Activated effector memory CD4-positive, alpha-beta T cell treated with anti-CD3 and anti-CD28 coated beads, Interleukin-2, amount 50 U/mL, for 16 hours (primary cell): ENCODE data around the gene EXD3.
"Not testable (repeated sequence)": the region's sequence is repeated elsewhere in the genome, so short reads cannot be mapped to it uniquely, and the experiment has no call there.

Source experiments
- DNase-seq: peaks from one replicate; pipeline ENCODE4 v3.0.0-alpha.2; 2020

EXD3 gene

GRCh38 chr9:137355761-137356365, 67.1 kb downstream of the EXD3 start:
- DNase-seq = no peak

GRCh38 chr9:137354845-137355760, 67.9 kb downstream of the EXD3 start:
- no peak for DNase-seq

- no peak for DNase-seq
These were observed 68.7 kb downstream of the EXD3 start for GRCh38 chr9:137354153-137354844.

DNA sequence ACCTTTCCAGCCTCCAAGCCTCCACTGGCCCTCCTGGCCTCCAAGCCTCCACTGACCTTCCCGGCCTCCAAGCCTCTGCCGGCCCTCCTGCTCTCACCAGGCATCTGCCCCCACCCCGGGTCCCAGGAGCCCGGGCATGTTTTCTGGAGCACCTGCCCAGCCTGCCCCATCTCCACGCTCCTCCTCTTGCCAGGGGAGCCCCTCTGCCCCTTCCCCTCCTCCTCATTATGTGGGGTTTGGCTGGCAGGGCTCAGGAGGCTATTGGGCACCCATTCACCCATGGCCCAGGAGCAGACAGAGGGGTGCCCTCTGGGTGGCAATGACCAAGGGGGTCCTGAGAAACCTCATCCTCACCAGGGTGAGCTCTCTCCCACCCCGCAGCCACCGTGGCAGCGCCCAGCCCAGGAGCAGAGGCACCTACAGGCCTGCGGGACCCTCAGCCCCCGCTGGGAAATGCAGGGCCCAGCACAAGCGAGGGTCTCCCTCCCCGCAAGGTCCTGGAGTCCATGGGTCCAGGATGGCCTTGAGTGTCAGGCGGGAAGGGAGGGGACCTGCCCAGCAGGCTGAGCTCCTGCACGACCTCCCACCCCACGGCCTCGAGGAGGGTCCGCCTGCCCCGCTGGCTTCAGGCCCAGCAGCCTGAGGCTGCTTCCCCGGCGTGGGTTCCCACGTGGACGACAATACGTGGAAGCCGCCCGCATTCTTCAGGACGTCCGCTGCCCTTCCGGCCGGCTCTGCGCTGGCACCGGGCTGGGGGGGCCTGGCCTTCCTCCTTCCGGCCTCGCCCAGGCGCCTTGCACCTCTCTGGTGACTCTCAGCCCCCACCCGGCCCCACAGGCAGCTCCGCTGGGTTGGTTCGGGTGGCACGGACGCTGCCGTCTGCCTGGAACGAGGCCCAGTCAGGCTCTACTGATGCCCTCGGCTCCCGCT, 69.5 kb downstream of the EXD3 start:
- no peak for DNase-seq

- no peak for DNase-seq
These were observed 70.3 kb downstream of the EXD3 start for GRCh38 chr9:137352511-137353222.

- DNase-seq = no peak
These were observed 71.0 kb downstream of the EXD3 start for GRCh38 chr9:137351781-137352501.

GRCh38 chr9:137350696-137351584, 72.0 kb downstream of the EXD3 start:
- DNase-seq = no peak

GRCh38 chr9:137349471-137350033, 73.4 kb downstream of the EXD3 start:
- no peak for DNase-seq

DNA sequence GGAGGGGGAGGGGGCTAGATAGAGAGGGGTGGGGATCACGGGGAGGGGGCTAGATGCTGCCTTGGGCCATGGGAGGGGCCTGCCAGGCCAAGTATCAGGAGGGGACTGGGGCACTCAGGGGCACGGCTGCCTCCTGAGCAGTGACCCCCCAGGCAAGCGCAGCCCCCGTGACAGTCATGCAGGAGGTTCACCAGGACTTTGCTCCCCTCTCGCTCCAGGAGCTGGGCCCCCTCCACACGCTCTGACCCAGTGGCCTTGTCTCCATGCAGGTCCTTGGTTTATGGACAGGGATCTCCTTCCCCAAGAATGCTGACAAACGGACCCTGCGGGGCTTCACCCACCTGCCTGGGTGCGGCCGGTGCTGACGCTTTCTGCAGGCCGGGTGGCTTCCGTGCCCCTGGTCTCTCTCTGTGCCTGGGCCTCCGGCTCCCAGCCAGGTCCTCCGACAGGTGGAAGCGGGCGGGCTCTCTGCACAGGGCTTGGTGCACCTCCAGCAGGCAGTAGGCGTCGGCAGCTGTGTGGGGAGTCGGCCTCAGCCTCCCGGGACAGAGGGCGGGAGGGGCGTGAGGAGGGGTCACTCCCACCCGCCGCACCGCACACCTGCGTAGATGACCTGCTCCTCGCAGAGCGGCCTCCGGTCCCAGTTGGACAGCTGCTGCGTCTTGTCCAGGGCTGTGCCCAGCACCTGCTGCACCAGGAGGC, 74.0 kb downstream of the EXD3 start:
- DNase-seq = no peak

GRCh38 chr9:137347928-137348327, 75.0 kb downstream of the EXD3 start:
- DNase-seq = no peak

DNA sequence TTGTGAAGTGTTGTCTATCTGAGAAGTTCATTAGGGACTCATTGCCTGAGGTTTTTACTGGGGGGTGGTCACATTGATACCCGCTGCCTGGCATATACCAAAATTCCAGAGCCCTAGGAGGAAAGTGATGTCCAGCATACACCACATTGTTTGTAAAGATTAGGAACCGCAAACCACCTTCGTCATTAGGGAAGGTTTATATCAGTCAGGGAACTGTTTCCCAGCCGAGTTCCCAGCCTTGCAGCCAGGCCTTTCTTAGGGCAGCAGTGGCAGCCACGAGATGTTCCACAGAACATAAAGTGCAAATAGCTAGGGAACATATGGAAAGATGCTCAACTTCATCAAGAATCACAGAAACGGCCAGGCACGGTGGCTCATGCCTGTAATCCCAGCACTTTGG, 80.5 kb downstream of the EXD3 start:
- no peak for DNase-seq

- DNase-seq = no peak
These were observed 81.7 kb downstream of the EXD3 start for GRCh38 chr9:137341227-137341626.

DNA sequence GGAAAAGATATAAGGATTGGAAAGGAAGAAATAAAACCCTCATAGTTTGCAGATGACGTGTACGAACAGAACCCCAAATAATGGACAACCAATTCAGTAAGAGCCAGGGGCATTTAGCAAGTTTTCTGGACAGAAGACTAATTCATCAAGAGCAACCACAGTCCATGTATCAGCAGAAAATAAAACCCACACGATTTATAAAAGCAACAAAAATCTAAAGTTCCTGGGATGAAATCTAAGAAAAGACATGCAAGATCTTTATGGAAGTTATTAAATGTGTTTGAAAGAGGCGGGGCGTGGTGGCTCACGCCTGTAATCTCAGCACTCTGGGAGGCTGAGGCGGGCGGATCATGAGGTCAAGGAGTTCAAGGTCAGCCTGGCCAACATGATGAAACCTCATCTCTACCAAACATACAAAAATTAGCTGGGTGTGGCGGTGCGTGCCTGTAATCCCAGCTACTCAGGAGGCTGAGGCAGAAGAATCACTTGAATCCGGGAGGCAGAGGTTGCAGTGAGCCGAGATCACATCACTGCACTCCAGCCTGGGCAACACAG, 83.0 kb downstream of the EXD3 start:
- not testable (repeated sequence) for DNase-seq

DNA sequence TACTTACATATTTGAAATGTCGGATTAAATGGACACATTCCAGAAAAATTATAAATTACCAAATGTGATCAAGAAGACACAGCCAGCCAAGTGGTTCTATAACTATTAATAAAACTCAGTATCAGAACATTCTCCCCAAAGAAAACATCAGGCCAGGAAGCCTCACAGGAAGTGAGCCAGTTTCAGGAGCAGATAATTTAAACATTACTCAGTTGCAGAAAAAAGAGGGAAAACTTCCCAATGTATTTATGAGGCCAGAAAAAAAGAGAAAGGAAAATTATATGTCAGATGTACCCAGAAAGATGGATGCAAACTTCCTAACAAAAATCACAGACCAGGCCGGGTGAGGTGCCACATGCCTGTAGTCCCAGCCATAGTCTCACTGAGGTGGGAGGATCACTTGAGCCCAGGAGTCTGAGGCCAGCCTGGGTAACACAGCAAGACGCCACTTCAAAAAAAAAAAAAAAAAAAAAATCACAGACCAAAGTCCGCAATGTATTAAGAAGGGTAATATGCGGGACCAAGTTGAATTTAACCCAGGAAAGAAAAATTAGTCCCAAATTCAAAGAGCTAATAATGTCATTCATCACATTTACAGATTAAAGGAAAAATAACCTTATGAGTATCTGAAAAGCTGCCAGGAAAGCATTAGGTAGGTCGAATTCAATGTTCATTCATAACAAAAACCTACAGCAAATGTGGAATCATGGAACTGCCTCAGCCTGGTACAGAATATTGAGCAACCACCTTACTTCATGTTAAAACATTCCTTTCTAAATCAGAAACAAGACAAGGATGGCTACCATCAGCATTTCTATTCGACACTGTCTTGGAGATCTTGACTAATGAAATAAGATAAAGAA, 83.7 kb downstream of the EXD3 start:
- no peak for DNase-seq

DNA sequence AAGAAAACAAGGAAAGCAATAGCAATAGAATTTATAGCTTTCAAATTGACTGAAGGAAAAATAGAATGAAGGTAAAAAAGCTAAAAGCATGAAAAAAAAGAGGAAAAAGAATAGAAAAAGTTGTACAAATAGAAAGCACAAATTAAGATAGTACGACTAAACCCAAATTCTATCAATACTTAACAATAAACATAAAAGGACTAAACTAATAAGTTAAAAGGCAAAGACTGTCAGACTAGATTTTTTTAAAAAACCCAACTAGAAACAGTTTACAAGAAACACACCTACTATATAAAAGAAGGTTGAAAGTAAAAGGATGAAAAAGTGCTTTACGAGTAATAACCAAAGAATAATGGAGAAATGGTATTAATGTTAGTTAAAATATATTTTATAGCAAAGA, 86.2 kb downstream of the EXD3 start:
- no peak for DNase-seq

- no peak for DNase-seq
These were observed 89.8 kb downstream of the EXD3 start for GRCh38 chr9:137333016-137333671.

DNA sequence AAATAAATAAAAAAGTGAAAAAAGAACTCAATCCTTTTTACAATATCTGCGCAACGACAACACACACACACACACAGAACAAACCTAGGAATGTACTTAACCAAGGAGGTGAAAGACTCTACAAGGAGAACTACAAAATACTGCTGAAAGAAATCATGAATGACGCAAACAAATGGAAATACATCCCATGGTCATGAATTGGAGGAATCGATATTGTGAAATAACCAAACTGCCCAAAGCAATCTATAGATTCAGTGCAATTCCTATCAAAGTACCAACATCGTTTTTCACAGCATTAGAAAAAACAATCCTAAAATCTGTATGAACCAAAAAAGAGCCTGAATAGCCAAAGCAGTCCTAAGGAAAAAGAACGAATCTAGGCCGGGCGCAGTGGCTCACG, 91.0 kb downstream of the EXD3 start:
- no peak for DNase-seq
